Activated T-cell treated with anti-CD3 and anti-CD28 coated beads for 1 hour (primary cell): ENCODE measurements around the gene EXOC1L.

Experiments
- DNase-seq: peaks from one replicate; pipeline ENCODE4 v3.0.0-alpha.2; 2020; ENCODE audit warnings: low read depth

EXOC1L gene, protein sequence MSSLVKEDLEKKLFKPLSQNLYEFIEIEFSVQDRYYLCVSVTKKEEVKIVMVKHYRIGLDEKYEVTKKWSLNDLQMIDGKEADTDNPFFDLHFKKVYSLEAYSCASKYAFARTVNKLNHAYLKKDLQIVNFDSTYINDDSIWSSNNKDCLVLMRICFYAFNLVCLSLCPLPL

DNA sequence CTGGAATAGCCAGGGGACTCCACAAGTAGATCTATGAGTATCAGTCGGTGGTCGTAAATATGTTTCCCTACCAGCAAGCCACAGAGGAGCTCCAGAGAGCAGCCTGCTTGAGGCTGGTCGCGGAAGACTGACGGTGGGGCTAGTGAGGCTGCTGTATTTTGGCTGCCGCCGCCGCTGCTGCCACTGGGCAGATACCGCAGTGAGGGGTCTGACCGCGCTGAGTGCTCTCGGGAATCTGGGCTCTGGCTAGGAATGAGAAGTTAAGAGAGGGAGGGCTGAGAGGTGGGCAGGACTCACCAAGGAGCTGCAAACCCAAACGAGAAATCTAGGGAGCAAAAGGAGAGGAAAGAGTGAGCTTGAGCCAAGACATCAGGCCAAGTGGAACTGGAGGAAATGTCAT is at the start of gene EXOC1L:
TSS of gene EXOC1L (plus strand) at position 157 of the 400 bp plus-strand sequence. CDS start at position 394, 237 bp downstream.
- no peak for DNase-seq

DNA sequence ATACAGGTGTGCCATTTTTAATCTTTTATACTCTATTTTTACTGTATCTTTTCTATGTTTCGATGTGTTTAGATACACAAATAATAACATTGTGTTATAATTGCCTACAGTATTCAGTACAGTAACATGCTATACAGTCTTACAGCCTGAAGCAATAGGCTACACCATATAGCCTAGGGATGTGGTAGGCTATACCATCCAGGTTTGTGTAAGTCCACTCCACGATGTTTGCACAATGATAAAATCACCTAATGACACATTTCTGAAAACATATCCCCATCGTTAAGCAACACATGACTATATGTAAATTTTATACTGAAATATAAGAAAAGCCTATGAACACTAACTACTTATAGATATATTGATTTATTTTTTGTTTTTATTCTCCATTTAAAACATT is 48.9 kb upstream of the EXOC1L start:
- no peak for DNase-seq

DNA sequence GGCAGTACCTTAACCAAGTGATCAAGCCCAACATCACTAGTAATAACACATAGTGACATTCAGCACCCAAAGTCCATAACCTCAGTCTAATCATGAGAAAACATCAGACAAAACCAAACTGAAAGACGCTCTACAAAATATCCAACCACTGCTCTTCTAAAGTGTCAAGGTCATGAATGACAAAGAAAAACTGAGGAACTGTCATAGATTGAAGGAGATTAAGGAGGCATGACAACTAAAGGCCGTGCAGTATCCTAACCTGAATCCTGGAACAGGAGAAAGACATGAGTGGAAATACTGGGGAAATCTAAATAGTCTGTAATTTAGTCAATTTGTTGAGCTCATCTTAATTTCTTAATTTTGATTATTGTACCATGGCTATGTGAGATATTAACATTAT is 38.2 kb upstream of the EXOC1L start:
- no peak for DNase-seq

DNA sequence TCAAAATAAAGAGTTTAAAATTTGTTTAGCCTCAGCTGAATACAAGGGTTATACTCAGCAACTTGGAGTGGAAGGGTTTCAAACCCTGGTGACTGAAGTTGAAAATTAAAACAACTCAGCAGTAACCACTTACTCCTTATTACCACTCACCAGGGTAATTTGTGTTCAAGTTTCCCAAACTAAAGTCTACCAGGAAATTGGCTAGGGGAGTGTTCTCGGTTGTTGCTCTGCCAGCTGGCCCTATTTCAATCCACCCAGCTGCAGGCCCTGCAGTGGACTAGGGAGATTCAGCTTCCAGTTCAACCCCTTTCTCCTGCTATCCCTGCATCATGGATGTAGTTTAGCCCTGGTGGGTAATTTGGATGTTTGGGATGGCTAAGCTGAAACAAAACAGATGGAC is 37.8 kb upstream of the EXOC1L start:
- no peak for DNase-seq

DNA sequence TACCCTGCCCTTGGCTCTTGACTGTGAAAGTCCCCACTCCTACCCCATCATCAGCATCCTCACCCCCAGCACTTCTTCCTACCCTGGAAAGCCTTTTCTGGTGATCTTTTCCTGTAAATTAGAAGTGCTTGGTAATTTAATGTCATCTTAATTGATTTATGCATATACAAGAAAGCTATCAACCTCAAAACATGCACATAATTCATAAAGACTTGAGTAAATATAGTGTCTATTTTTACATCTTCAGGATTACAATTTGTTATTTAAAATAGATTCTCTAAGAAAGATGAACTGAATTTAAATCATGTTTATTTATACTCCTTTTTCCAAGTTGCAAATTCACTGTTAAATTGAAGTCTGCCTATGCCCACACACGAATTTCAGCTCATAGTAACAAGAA is 36.0 kb upstream of the EXOC1L start:
- no peak for DNase-seq

DNA sequence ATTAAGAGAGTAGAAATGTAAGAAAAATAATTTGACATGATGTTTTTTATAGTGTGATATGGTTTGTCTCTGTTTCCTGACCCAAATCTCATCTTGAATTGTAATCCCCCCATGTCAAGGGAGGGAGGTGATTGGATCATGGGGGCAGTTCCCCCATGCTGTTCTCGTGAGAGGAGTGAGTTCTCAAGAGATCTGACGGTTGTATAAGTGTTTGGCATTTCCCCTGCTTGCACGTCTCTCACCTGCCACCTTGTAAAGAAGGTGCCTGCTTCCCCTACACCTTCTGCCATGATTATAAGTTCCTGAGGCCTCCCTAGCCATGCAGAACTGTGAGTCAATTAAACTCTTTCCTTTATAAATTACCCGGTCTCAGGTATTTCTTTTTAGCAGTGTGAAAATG is 34.8 kb upstream of the EXOC1L start:
- DNase-seq, result no peak

DNA sequence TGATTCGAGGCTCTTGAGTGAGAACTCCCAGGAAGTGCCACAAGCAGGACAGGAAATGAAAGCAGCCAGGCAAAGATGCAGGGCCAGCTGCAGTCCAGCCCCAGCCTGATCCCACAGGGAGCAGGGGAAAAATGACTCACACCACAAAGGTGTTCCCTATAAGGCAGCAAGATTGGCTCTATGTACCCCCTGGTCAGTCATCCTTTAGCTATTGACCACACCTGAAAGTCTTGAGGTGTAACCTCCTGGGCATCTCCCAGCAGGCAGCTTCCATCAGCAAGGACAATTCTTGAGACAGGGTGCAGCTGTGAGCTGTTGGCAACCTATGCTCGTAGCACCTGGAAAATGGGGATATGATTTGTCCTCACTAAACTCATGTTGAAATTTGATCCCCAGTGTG is 27.9 kb upstream of the EXOC1L start:
- no peak for DNase-seq

DNA sequence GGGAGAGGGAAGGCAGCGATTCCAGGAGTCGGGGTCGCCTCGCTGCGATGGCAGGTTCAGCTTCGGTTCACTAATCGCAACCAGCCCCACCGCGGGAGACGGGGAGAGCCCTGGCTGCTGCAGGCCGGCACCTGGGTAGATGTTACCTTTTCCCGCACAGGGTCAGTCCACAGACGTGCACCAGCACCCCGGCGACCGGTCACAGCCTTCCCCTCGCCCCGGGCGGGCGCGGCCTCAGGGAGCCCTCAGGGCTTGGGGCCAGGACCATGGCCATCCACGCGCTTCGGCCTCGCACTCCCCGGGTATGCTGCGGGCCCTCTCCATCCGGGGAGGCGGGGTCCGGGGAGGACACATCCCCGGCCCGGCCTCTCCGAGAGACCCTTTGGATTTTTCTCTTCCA is 26.1 kb upstream of the EXOC1L start:
- DNase-seq, result no peak

DNA sequence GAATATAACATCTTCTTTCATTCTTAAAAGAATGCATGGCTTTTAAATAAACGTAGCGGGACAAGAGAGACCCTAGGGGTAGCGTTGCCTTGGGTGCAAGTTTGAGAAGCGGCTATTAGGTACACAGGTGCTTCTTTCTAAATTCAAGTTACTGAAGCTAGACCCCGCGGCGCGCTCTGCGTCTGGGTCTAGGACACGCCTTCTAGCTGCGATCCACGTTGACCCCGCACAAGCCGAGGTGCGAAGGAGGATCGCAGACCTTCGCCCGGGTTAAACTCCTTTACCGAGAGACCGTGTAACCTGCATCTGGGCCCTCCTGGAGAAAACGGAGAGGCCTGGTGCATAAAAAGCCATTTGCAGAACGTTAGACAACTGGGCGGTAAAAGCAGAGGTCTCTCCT is 25.5 kb upstream of the EXOC1L start:
- no peak for DNase-seq

DNA sequence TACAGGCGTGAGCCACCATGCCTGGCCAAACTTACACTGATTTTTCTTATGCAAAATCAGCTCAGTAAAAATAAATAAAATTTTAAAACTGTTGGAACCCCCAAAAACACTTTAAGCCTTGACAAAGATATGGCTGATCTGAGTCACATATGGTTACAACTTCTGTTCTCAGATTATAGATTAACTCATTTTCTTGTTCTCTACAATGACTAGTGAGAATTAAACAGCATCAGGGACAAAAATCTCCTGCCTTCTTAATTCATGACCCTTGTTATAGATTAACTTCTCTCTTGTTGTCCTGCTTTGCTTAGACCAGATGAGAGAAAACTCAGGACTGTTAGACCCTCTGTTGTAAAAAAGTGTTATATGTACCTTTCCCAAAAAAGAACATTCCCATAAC is 24.2 kb upstream of the EXOC1L start:
- DNase-seq, result no peak

DNA sequence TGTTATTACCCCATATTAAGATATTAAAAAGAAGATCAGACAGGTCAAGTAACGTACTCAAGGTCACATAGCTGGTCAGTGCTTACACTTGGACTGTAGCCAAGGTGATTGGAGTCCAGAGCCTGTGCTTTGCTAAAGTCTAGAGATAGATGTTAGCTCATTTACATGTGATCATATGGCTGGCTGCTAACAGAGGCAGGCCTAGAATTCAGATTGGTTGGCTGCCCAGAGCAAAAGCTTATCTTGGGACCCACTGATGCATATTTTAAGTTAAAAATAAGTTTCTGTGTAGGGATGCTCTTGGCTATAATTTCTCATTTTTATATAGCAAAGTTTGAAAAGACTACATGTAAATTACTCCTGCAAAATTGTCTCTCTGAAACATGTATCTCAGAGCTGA is 18.1 kb upstream of the EXOC1L start:
- DNase-seq, result no peak

DNA sequence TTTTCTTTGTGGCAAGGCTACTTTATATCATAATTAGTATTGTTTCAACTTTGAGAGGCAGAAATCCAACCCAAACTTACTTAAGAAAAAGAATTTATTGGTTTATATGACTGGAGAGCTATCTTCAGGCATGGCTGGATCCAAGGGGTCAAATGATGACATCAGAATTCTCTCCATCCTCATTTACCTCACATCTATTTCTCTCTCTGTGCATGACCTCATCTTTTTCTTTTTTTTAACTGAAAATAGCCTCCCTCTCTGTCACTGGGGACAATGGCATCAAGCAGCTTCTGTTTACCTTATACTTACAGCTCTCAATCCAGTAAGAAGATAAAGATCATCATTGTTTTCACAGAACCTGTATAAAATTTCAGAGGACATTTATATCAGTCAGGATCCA is 12.0 kb upstream of the EXOC1L start:
- DNase-seq, result no peak

DNA sequence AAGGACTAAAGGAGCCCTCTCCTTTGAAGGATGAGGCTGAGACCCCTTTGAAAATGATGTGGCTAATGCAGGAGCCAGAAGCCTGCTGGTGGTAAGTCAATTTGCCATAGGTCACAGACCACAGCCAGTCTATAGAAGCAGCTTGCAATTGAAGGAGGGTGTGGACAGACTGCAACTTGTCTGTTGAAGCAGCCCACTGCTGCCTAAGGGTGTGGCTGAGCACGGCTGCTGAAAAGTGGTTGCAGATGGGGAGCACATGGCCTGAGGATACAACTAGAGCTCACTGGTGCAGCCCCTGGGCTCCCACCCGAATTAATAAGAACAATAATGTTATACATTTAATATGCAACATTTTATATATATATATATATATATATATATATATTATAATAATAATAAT is 11.4 kb upstream of the EXOC1L start:
- no peak for DNase-seq

DNA sequence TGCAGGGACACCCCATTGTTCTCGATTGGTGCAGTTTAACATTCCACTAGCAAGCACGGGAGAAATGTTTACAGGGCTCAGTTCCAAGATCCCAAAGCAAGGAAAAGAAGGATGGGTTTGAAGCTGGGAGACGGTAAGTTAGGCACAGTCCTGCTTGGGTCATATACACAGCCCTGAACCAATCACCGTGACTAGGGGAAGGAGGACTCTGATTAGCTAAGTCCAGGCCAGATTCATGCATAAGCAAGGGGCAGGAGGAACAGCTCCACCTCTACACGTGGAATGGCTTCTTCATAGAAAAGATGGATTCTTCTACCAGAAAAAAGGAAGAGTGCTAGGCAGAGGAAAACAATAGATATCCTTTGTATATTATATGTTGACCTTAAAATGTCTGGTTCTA is 11.0 kb upstream of the EXOC1L start:
- DNase-seq, result no peak

DNA sequence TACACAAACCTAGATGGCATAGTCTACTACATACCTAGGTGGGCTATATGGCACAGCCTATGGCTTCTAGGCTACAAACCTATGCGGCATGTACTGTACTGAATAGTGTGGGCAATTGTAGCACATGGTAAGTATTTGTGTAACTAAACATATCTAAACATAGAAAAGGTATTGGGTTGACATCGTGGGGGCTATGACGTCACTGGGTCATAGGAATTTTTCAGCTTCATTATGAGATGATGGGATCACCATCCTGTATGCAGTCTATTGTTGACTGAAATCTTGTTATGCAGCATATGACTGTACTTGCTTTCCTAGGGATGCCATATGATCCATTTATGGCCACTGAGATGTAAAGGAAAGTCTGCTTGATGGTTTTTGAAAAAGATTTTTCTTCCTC is 1.9 kb upstream of the EXOC1L start:
- DNase-seq, result no peak

DNA sequence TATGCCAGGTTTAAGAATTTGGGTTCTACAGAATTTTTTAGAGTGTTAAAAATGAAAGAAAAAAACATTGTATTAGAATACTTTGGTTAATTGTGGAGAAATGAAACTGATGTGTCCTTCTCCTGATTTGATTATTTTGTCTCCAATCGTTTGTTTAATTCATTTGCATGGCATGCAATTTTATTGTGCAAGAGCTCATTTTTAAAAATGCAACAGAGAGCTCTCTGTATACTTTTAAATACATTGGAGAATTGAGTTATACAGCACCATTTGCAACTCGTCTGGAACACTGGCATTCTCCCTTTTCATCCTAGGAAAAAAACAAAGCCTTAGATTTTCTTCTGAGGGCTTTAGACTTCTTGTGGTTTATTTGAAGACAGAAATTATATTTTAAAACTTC is 689 bp downstream of the EXOC1L start:
- no peak for DNase-seq

DNA sequence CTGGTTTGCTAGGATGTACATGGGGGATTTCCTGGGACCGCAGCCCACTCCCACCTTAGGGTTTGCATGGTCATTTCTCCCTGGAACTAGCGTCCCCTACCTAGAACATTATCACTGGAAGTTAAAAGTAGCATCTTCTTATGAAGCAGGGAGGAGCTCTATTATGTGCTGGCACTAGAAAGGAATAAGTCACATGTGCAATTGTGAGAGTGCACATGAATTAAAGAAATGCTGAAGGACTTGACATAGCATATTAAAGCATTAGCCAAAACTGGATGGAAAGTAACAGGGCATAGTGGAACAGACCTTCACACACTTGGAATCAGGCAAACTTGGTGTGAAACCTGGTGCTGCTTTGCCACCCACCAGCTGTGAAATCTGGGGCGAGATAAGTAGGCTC is 2.7 kb downstream of the EXOC1L start:
- no peak for DNase-seq

DNA sequence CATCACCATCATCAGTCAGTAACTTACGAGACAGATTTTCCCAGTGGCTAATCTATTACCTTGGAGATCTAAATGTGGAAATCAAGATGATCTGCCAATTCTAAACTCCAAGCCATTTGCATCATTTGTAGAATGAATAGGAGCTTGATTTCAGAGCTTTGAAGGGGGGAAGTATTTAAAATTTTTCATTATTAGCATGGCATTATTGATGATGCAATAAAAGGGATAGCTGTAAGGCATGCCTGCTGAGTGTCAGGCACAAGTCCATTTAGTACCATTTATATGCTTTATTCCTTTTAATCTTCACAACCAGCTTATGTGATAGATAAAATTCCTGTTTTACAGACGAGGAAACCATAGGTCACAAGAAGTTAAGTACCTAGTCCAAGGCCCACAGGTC is 5.3 kb downstream of the EXOC1L start:
- no peak for DNase-seq

DNA sequence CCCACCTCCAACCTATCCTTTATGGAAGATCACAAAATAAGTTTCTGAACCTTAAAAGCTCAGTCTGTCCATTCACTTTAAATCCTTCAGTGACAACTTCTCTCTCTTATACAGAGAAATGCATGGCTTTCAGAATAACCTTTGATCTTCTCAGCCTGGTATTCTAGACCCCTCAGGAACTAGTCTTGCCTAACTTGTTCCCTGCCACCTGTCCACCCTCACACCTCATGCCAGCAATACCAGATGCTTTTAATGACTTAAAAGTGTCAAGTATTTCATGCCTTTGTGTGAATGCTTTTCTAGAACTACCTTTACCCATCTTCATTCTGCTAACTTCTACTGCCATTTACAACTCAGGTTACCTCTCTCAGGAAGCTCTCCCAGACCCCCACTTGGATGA is 7.4 kb downstream of the EXOC1L start:
- no peak for DNase-seq

DNA sequence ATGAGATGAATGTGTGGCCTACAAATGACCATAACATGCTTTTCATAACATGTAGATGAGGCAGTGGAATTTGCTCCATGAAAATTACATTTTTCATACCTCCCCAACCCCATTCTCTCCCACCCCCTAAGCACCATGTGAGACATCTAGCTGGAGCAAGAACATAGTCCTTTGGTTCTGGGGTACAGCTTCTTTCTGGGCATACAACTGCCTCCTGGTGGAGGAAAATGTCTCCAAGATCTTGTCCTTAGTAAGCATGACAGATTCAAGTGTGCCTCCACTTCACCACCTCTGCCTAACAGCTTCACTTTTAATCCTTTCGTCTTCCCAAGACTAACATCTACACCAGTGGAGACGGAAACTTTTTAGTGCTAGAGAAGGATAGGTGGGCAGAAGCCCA is 8.0 kb downstream of the EXOC1L start:
- DNase-seq, result no peak

DNA sequence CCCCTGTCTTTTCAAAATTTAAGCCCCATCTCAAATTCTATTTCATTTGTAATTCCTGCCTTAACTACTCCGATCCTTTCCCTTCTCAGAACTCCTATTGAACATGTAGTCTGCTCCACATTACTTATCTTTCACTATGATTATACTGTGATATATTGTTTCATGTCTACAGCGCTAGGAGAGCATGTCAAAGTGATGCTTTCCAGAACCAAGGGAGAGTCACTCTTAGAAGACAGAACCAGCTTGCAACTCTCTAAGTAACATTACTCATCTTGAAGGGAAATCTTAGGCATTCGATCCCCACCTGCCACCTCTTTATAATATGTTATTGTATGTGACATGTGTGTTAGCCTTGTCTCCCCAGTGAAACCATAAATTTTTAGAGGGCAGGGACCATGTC is 10.5 kb downstream of the EXOC1L start:
- no peak for DNase-seq

DNA sequence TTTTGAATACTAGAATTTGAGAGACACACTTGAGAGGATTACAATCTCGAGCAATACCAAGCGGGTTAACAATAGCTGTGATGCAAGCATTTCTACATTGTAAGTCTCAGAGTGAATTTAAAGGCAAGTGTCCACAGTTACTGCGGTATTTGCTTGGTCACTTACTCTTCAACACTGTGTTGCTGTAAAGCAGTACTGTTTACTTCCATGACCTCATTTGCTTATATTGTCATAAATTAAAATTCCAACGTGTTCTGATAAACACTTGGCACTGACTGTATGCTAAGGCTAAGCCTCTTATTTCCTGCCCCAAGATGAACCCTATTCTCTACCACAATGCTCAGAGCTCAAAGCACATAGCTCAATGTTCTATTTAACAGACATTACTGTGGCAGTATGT is 11.1 kb downstream of the EXOC1L start:
- no peak for DNase-seq

DNA sequence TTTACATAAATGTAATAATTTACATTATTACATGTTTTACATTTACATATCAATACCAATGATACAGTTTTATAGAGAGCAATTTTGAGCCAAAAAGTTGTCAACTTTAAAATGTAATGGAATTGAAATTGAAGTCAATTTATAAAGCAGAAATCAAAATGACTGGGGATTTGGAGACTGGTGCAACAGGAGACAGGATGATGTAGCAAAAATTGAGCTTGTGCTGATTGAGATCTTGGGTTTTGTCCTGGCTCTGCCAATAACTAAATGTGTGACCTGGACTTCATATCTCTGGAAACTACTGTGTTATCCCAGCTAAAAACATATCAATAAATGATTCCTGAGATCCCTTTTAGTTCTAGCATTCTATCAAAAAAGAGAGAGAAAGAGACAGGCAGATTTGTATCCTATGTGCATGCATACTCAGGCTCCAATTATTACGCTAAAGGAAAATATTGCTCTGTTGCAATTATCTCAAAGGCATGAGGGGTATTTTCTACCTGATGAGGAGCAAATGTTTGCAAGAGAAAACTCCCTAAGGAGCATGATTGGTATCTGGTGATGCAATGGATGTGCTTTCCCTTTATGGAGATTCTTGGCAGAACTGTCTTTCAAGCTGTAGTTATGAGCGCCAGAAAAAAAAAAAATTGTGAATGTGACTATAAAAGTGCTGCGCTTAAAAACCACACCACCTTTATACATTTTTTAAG is 14.7 kb downstream of the EXOC1L start:
- no peak for DNase-seq

DNA sequence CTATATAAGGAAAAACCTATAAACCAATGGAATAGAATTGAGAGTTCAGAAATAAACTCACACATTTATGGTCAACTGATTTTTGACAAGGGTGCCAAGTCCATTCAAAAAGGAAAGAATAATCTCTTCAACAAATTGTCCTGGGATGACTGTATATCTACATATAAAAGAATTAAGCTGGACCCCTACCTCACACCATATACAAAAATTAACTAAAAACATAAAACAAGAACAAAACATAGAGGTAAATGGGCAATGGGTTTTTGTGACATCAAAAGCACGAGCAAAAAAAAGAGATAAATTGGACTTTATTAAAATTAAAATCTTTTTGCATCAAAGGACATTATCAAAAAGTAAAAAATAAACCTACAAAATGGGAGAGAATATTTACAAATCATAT is 18.3 kb downstream of the EXOC1L start:
- DNase-seq, result no peak
